GM12891 (cell line): Measurements from ENCODE around the gene PASK.

Experiments used
- POLR2A ChIP-seq: IDR thresholded peaks from 2 replicates; pipeline ENCODE4 v1.6.1; 2011; ENCODE audit warnings: low read depth, low read length, control low read depth
- POLR2AphosphoS5 ChIP-seq: IDR thresholded peaks from 2 replicates; pipeline ENCODE4 v1.6.1; 2011; ENCODE audit warnings: low read depth, low read length, control low read depth
- TAF1 ChIP-seq: IDR thresholded peaks from 2 replicates; pipeline ENCODE4 v1.6.1; 2011; ENCODE audit warnings: low read depth, low read length, control low read depth

DNA sequence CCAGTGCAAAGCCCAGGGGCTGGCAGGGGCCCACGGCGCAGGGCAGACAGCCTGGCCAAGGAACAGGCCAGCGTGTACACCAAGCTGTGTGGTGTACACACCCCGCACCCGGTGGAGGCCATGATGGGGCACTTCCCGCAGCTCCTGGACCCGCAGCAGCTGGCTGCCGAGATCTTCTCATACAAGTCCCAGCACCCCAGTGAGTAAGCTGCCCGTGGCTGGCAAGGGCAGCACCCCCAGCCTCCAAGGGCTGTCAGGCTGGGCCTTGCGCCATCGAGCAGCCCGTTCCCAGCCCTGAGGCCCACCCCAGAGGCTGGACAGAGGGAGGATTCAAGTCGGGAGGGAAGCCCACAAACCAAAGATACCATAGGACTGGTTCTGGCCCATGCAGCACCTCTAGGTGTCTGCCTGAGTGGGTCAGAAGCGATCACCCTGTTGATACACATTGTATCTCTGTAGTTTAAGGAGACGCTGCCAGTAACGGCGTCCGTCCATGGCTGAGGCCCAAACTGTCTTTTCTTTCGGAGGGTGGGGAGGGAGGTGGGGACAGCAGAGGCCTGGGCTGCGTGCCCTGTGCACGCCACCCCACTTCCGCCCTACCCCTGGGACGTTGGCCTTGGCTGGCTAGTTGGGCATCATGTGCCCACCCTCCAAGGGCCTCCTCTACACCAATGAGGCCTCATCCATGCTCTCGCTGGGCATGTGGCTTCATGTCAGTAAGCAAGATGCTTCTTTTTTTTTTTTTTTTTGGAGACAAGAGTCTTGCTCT lies 30.4 kb downstream of the PASK start:
- no peak for TF ChIP-seq POLR2A
- TF ChIP-seq TAF1 = no peak
- no peak for TF ChIP-seq POLR2AphosphoS5
